SKM-1 treated with dmso at 0.1 percent for 144 hours (cell line): ENCODE data around the gene TNIP3.

Experiments used
- DNase-seq: peaks from one replicate; lab custom pipeline; 2025; ENCODE audit not compliant: unreplicated experiment; lab: John Stamatoyannopoulos, UW

Gene TNIP3

DNA sequence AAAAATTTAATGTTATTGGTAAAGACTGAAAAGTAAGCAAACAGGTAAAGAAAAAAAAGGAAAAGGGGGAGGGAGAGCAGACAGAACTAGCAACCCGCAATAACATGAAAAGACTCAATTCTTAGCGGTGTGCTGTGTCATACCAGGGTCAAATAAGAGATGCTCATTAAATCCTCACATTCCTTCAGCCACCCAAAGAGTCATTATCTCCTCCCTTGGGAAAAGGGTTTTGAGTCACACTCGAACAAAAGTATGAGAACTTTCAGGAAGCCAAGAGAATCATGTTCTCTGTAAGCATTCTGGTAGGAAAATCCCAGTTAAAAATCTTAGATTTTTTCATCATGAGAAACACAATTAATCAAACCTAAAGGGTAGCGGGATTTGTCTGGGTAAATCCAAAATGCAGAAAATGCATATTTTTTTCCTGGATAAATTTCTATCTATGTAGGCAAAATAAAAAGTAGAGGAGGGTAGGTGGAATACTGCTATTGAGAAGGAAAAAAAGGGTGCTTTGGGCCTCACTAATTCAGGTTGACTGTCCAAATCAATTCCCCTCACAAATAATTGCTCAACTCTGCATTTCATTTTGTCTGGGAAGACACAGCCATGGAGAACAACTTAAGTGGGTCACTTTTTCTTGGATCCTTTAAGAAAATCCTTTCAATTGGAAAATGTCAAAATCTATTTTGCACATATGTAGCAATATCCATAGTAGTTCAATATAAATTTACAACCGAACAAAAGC is 23.2 kb downstream of the TNIP3 start:
- no peak for DNase-seq

DNA sequence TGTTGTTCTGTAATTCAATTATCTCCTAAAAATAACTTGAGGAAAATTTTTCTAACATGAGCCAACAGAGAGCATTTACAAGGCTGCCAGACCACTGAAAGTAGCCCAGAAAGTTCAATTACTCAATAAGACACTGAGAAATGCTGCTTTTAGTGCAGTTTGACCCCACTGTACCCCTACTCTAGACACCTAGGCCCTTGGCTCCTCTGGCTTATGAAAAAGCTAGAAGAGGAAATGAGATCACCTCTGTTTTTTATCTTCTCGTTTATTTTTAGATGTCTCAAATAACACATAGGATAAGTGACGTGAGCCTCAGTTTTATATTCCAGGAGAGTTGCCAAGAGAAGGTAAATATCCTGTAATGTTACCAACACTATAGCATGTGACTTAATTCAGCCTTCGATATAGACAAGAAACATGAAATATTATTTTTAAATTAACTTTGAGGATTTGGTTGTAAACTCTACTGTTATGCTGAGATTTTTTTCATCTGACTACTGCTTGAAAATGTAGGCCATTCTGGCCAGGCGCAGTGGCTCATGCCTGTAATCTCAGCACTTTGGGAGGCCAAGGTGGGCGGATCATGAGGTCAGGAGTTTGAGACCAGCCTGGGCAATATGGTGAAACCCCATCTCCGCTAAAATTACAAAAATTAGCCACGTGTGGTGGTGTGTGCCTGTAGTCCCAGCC is 24.4 kb downstream of the TNIP3 start:
- DNase-seq, result no peak

DNA sequence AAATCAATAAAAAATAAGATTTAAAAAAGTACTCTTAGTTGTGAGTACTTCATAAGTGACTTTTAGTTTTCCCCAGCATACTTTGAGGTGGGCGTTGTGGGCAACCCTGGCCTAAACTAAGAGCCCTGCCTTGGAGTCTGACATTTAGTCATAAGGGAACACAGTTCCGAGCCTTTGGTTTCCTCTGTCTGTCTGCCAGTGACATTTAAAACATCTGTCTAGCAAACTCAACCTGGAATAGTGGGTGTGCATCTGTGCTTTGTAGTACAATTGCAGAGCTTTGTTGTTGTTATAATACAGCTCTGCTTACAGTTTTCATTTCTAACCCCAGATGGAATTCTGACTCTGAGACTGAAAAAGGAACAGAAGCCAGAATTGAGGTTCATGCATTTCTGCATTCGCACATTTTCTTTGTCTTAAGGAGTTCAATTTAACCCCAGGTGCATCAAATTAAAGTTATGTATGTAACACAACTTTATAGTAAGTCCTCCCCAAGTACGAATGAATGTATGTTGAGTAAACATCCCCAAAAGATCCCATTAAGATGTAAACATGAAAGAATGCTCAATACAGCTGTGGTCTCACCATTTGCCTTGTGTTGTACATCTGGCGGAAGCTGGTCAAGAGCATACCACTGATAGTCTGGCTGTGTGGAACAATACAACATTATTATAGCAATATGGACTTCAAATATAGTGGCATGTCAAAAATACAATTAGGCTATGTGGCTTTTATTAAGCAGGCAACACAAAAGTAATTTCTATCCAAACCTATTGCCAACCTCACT is 25.9 kb downstream of the TNIP3 start:
- no peak for DNase-seq

DNA sequence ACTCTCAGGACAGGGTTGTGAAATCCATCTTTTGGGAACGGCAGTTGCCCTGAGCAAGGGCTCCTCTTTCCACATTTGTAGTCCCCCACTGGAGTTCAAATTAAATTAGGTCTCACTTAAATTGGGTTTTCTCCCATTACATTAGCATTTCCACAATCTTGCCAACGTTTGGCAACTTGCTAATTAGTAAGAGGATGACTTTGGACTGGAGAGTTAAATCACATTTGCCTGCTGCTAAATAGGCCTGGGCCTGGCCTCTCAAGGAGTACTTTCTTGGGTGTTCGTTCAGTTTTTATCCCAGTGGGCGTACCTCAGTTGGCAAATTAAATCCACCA is 33.8 kb downstream of the TNIP3 start:
- no peak for DNase-seq

DNA sequence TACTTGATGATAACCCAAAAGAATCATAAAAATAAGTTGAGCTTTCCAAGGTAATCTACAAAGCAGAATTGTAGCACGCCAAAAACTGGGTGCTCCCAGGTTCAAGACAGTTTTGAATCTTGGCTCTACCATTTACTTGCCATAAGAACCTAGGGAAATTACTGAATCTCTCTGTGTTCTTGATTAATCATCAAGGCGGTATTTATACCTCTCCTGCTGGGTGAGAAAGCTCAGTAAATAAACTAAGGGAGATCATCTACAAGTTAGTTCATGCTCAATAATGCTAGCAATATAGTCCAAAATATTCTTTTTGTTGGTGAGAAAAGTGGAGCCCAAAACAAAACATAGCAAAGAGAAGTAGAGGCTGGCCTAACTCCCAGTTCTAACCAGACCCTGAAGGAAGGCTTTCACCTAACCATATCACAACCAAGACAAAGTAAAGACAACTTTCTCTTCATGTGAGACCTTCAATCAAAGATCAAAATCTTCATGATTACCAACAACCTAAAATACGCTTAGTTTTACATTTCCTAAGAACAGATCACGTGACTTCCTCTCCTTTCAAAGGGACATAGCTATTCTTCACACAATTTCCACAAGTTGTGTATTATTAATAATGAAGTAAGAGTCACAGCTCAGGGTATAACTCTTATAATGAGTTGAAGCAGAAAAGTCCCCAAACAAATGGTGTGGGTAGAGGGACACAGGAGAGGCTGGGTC is 34.4 kb downstream of the TNIP3 start:
- no peak for DNase-seq

DNA sequence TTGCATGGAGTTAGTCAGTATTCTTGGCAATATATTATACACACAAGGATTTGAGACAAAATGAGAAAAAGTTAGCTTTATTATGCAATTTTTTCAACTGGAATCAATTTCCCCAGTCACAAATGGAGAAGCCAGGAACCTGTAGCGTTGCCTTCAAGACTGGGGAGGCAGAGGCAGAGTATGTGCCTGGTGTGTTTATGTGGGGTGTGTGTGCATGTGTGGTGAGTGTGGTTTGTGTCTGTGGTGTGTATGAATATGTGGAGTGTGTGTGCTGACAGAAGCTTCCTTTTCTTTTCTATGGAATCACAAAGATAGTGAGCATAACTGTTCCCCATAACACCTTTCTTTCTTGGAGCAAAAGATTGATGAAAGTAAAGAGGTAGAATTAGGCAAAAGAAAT is 37.0 kb downstream of the TNIP3 start:
- DNase-seq, result no peak

DNA sequence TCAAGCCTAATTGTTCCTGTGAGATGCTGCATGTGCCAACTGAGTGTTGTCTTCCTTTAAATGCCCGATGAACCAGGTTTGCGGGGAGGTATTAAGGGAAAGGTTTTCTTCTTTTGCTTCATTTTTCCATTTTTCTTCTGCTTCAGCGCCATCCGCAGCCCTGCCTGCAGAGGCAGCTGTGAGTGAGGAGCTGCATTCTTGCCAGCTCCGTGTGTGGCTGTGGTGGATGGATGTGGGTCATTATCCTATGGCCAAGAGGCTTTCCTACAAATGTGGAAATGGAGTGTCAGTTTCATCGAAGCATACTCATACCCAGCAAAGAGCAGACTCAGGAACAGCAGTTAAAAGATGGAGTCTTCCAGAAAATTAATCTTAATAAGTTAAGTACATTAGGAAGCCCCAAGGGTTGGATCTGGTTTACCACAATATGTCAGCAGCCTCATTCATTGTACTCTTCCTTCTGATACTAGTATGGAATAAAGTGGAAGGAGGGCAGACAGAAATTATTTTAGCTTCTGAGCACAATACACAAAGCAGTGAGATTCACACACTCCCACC is 37.6 kb downstream of the TNIP3 start:
- no peak for DNase-seq

DNA sequence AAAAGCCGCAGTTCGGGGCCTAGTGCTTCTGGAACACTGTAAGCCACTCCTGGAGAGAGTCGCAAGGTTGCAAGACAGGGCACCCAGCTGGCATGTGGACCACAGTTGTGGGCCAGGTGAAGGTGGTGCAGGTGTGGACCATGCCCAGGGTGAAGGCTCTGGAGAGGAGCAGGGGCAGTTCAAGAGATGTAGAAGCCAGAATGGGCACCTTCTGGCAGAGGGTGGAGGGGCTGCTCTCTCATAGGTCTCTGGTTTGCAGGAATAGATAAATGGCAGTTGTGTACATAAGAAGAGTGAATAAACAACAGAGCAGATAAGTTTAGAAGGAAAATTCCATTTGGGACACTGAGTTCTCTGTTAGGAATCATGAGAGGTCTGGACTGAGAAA is 38.6 kb downstream of the TNIP3 start:
- no peak for DNase-seq

DNA sequence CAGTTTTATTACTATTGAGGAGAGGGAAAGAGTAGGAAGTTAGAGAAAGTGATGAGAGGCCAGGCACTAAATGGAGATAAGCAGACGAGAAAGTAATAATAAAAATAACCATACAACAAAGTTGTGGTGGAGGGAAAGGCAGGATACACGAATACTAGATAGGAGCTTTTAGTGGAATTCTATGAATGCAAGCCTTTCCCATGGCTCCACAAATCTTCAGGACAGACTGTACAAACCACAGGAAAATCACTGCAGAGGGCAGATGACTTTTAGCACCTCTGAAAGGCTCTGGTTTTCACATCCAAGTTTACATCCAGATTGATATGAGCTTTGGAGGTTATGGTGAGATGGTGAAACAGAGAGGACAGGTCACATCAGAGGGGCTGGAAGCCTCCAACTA is 41.5 kb downstream of the TNIP3 start:
- no peak for DNase-seq

DNA sequence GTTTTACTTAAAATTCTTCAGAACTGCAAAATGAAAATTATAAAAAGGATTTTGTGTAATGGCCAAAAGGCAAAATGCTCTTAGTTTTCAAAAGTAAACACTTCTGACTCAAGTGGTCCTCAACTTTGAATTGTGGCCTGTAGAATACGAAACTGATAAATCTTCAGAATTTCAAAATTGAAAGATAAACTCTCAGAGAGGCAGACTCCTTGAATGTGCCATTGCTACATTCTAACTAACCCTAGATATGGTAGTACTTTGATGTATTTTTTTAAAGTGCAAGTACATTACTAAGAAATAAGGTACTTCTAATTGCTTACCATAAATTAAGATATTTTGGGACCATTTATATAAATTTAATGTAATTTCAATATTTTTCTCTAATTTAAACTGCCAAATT is 44.4 kb downstream of the TNIP3 start:
- DNase-seq, result no peak

DNA sequence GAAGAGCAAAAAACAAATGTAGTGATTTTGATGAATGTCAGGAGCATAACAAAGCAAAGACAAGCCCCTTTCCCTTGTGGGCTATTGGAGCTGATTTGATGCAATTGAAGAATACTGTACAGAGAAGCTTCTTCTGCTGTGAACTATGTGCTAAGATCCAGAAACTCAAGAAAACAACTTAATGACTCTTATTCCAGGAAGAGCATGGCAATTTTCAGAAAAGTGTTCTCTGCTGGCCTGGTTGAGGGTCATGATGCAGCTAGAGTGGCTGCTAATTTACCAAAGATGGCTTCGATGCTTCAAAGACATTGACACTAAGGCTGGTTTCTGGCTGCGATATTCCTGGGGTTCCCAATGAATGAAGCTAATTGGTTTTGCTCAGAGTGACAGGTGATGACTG is 45.8 kb downstream of the TNIP3 start:
- DNase-seq, result no peak

DNA sequence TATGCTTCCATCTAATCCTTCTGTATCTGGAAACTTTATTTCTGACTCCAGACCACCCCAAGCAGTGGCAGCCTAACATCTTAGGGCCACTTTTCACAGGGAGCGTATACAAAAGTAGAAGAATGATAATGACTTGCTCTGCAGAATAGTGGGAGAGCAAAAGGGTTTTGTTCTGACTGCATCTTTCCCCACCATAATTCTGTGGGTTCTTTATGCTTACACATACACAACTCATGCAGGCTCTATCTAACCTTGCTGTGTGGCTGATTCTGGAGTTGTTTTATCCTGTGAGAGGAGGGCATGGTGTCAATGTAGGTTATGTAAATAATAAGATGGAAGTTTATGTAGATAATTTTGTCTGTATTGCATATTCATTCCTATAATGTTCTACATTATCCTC is 49.4 kb downstream of the TNIP3 start:
- no peak for DNase-seq

DNA sequence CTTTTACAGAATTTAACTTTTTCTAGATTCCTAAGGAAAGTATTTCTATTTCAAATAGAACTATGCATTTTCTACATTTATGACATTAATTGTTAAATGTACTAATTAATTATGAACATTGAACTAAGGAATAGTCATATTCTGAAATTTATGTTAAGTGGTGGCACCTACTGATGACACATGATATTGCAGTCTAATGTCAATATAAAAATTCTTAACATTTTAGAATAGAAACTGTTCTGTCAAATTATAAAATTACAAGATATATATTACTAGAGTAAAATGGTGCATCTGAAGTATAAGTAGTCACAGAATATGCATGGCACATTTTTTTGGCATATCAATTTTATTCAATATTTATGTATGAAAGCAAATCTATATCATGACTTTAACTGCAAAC is 51.6 kb downstream of the TNIP3 start:
- no peak for DNase-seq

DNA sequence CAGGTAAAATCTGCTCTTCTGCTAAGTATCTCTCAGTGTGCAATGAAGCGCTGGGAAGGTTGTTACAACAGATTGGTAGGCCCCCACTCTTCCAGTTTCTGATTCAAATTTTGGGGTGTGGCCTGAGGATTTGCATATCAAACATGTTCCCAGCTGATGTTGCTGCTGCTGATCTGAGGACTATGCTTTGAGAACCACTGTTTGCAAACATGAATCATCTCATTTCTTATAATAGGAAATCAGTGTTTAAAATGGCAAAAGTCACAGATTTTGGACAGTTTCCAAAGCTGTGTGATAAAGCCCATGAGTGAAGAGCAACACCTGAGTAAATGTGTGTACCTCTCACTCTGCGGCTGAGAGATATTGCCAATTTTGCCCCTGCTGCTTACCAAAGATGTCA is 55.6 kb downstream of the TNIP3 start:
- DNase-seq, result no peak

DNA sequence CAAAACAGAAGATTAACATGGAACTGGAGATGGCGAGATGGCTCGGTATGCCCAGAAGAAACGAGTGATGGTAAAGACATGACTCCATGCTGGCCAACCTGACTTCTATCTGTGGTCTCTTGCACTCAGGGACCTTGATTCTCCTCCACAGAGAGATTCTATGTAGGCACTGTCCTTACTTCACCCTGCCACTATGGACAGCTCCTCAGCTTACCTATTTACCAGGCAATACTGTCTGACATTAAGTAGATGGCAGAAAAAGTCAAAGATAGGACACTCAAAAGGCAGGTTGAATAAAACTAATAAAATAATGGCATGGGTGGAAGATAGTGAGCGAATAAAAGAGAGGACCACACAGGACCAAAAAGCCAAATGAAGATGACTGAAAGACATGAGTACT is 56.6 kb downstream of the TNIP3 start:
- no peak for DNase-seq

DNA sequence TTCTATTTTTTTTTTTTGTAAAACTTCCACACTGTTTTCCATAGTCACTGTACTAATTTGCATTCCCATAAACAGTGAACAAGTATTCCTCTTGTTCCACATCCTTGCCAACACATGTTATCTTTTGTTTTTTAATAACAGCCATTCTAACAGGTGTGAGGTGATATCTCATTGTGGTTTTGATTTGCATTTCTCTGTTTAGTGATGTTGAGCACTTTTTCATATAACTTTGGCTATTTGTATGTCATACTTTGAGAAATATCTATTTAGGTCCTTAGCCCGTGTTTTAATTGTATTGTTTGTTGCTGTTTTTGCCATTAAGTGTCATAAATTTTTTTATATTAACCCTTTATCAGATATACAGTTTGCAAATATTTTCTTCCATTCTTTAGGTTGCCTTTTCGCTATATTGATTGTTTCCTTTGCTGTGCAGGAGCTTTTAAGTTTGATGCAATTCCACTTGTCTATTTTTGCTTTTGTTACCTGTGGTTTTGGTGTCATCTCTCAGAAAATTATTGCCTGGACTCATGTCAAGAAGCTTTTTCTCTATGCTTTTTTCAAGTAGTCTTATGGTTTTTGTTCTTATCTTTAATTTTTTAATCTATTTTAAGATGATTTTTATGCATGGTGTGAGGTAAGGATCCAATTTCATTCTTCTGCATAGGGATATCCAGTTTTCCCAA is 63.9 kb downstream of the TNIP3 start:
- no peak for DNase-seq

DNA sequence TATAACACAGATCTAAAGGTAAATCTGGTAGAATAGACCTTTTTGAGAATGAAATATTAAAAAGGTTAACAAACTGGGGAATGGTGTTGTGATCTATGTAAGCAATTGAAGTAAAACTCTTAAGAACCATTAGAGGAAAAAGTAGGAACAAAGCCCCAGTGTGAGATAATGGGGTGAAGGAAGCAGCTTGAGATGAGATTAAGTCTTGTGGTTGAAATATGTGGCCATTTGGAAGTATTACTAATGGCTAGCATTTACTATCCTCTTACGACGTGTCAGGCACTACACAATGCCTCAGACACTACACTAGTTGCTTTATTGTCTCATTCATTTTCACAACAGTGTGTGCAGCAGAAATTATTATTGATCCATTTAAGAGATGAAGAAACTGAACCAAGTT is 65.9 kb downstream of the TNIP3 start:
- DNase-seq, result no peak

DNA sequence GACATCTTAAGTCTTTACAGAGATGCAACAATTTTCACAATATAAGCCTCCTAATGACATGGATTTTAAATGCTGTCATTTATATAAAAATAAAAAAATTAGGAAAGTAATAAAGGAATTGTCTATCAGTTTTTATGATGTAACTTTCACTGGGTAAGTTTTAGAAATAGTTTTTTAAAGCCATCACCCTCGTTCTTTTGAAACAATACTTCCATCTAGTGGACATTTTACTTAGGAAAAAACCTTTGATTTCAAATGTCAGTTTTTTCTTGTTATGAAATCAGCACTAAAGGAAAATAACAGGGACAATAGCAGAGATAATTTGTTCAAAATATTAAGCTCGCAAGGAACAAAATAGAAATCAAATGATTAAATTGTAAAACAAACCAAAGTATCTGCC is 67.5 kb downstream of the TNIP3 start:
- DNase-seq, result peak; percentile 38

DNA sequence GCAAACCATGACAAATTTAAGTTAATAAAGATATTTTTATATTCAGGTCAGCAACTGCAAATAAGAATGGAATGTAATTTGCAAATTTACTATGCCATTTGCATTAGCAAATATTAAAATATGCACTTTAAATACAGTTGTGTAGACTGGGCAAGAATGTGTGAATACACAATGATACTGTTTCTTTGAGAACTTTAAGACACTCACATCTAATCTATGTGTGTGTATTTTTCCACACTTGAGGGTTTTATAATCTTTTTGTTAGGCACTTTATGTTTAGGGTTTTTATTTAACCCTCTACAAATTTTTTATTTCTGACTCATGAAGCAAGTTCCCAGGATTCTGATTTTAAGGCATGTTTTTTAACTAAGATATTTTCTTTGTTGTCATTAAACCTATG is 67.9 kb downstream of the TNIP3 start:
- no peak for DNase-seq

DNA sequence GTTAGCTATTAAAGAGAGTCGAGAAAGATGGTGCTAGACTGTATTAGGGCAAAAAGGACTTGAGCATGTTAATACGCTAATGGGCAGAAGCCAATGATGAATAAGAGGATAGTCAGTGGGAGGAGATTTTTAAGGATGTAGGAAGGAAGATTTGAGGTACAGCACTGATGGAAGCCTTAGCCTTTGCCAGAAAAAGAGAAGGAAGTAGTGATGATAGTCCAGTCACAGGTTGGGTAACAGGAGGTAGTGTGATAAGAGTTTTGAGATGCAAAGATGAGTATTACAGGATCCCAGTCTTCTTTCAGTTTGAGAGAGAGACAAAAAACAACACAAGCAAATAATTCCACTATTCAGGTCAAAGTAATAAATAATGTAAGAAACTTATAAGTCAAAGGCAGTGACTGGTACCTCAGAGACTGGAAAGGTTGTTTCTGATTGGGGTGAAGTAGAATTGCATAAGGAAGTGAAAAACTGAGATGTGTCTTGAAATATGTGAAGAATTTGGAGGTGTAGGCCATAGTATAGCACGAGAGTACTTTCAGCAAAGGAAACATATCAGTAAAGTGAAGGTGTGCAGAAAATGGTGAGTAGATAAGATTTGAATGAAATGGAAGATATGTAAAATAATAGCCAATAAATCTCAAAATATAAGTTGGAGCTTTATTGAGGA is 69.7 kb downstream of the TNIP3 start:
- DNase-seq, result peak; percentile 69
